GM12878 (cell line): ENCODE measurements around the gene PRKG1. TPM values are rescaled to one million over a fixed set of nuclear protein-coding genes. Genes with fewer than 3 reads are reported as not detected.

ENCODE experiments used
- ATAC-seq: fragments of 200-7000 bp; cut with Tn5 transposase; 3 replicates; pipeline ENCODE4 v1.9.1; 2020; ENCODE audit warnings: mild to moderate bottlenecking, moderate library complexity
- BruUV-seq: library from RNA; stranded (reverse); fragments of 400-500 nt; replicated peaks from 2 replicates; lab custom pipeline; 2021; lab: Mats Ljungman, UMichigan
- CTCF ChIA-PET: fragments of 300-600 bp; sonication (Branson Sonifier 250); formaldehyde crosslinking; extraction: SDS; loops from one replicate; lab custom pipeline; 2021; ENCODE audit warnings: inconsistent platforms; lab: Yijun Ruan, JAX
- POLR2A ChIA-PET: fragments of 350-600 bp; formaldehyde crosslinking; extraction: SDS; loops from one replicate; lab custom pipeline; 2021; ENCODE audit warnings: inconsistent platforms; lab: Charles Lee
- RAD21 ChIA-PET: fragments of 300-600 bp; sonication (Branson Sonifier 250); formaldehyde crosslinking; loops from one replicate; lab custom pipeline; 2023; ENCODE audit warnings: antibody characterized with exemption; ENCODE audit not compliant: unreplicated experiment; lab: Charles Lee
- SMC1A ChIA-PET: fragments of 300-600 bp; sonication (Branson Sonifier 250); formaldehyde crosslinking; loops from one replicate; lab custom pipeline; 2023; ENCODE audit not compliant: unreplicated experiment, uncharacterized antibody; lab: Charles Lee
- DNase-seq: peaks from one replicate; pipeline ENCODE4 v3.0.0-alpha.2; 2011; ENCODE audit warnings: low read depth, low spot score
- FAIRE-seq: peaks from 3 replicates; lab custom pipeline; 2011; peaks lifted over from hg19 to GRCh38; lab: Jason Lieb, UNC
- H2AFZ ChIP-seq: 2 replicates; pipeline ENCODE4 v1.6.0; 2011; ENCODE audit warnings: low read depth, low read length, control low read depth; ENCODE audit not compliant: control insufficient read depth
- H3K27ac ChIP-seq: 2 replicates; pipeline ENCODE4 v1.5.1; 2011; ENCODE audit warnings: control low read depth; ENCODE audit not compliant: control insufficient read depth, insufficient read depth
- H3K27me3 ChIP-seq, 2 experiments: replicated peaks in 1 of 2; 2 replicates each; pipeline versions ENCODE4 v1.6.0 to v1.6.1; 2011; ENCODE audit warnings: low read length in 1 of 2; ENCODE audit not compliant: control insufficient read depth in 2 of 2, insufficient read depth in 2 of 2
- H3K36me3 ChIP-seq, 2 experiments: 2 replicates each; pipeline ENCODE4 v1.5.1; 2011; ENCODE audit warnings: low read length in 1 of 2; ENCODE audit not compliant: control insufficient read depth in 2 of 2, insufficient read depth in 2 of 2
- H3K4me1 ChIP-seq: 2 replicates; pipeline ENCODE4 v1.6.1; 2011; ENCODE audit warnings: mild to moderate bottlenecking, low read length, moderate library complexity, mixed read lengths; ENCODE audit not compliant: control insufficient read depth, insufficient read depth
- H3K4me2 ChIP-seq: 2 replicates; pipeline ENCODE4 v1.6.0; 2011; ENCODE audit warnings: control low read depth; ENCODE audit not compliant: control insufficient read depth, insufficient read depth
- H3K4me3 ChIP-seq: fragments of 200-600 bp; sonication (generic); 2 replicates; pipeline ENCODE4 v1.5.1; 2016
- H3K79me2 ChIP-seq: 2 replicates; pipeline ENCODE4 v1.6.0; 2011; ENCODE audit warnings: low read length; ENCODE audit not compliant: control insufficient read depth, insufficient read depth
- H3K9ac ChIP-seq: 2 replicates; pipeline ENCODE4 v1.8.0; 2011; ENCODE audit warnings: low read length, control low read depth, mixed read lengths; ENCODE audit not compliant: control insufficient read depth, insufficient read depth
- H3K9me3 ChIP-seq: replicated peaks from 3 replicates; pipeline ENCODE4 v1.5.1; 2011; ENCODE audit warnings: mild to moderate bottlenecking, low read length; ENCODE audit not compliant: control insufficient read depth, insufficient read depth
- H4K20me1 ChIP-seq: 2 replicates; pipeline ENCODE4 v1.6.0; 2011; ENCODE audit not compliant: control insufficient read depth, insufficient read depth
- ATF7 ChIP-seq: fragments of 450-650 bp; IDR thresholded peaks from 2 replicates; pipeline ENCODE4 v1.6.1; 2016; ENCODE audit warnings: low read depth, mild to moderate bottlenecking
- BACH1 ChIP-seq: fragments of 450-650 bp; IDR thresholded peaks from 2 replicates; pipeline ENCODE4 v1.6.1; 2017; ENCODE audit warnings: mild to moderate bottlenecking, borderline replicate concordance
- CBX3 ChIP-seq: fragments of 200-600 bp; sonication (generic); IDR thresholded peaks from 2 replicates; pipeline ENCODE4 v1.6.1; 2016; ENCODE audit warnings: low read depth, borderline replicate concordance
- GABPA ChIP-seq: IDR thresholded peaks from 2 replicates; pipeline ENCODE4 v1.6.1; 2014; ENCODE audit warnings: antibody characterized with exemption, low read depth, mild to moderate bottlenecking, inconsistent platforms
- LARP7 ChIP-seq: fragments of 450-650 bp; IDR thresholded peaks from 2 replicates; pipeline ENCODE4 v1.6.1; 2017; ENCODE audit warnings: mild to moderate bottlenecking
- MEF2A ChIP-seq: IDR thresholded peaks from 2 replicates; pipeline ENCODE4 v1.6.1; 2011; ENCODE audit warnings: low read depth, mild to moderate bottlenecking, low read length, moderate library complexity; ENCODE audit not compliant: insufficient read depth
- MEF2B ChIP-seq: fragments of 450-650 bp; IDR thresholded peaks from 2 replicates; pipeline ENCODE4 v1.6.1; 2018; ENCODE audit warnings: mild to moderate bottlenecking, moderate library complexity; ENCODE audit not compliant: partially characterized antibody, poor library complexity, severe bottlenecking
- MTA3 ChIP-seq: IDR thresholded peaks from 2 replicates; pipeline ENCODE4 v1.6.1; 2012; ENCODE audit warnings: low read length, inconsistent platforms, borderline replicate concordance
- POLR2AphosphoS2 ChIP-seq: IDR thresholded peaks from 2 replicates; pipeline ENCODE4 v1.6.1; 2011; ENCODE audit warnings: low read depth, mild to moderate bottlenecking, low read length, improper control_type of control experiment, moderate library complexity
- RCOR1 ChIP-seq: conservative IDR thresholded peaks from 2 replicates; pipeline ENCODE4 v1.6.1; 2012; ENCODE audit warnings: low read depth, low read length, improper control_type of control experiment
- RFX5 ChIP-seq: IDR thresholded peaks from 2 replicates; pipeline ENCODE4 v1.6.1; 2011; ENCODE audit warnings: low read depth, low read length, improper control_type of control experiment
- SPI1 ChIP-seq: IDR thresholded peaks from 2 replicates; pipeline ENCODE4 v1.6.1; 2011; ENCODE audit warnings: low read depth, mild to moderate bottlenecking, low read length, moderate library complexity, borderline replicate concordance; ENCODE audit not compliant: insufficient read depth
- STAT1 ChIP-seq: fragments of 450-650 bp; conservative IDR thresholded peaks from 2 replicates; pipeline ENCODE4 v1.6.1; 2014; ENCODE audit warnings: antibody characterized with exemption, mild to moderate bottlenecking
- WGBS: methylation state at CpG from one replicate; pipeline ENCODE4 v1.1.6; 2016; ENCODE audit warnings: low lambda C conversion rate; ENCODE audit not compliant: insufficient replicate concordance, insufficient coverage; ENCODE audit errors: missing lambda C conversion rate; 5-methylcytosine and 5-hydroxymethylcytosine counted together
- in situ Hi-C: fragments of 300-500 bp; cut with MboI; formaldehyde crosslinking; loops from 9 replicates; pipeline ENCODE4 v1.14.3; 2018; ENCODE audit warnings: mixed read lengths
- intact Hi-C: fragments of 100-400 bp; cut with micrococcal nuclease; formaldehyde crosslinking; loops from one replicate; pipeline ENCODE4 v1.14.2; 2022; ENCODE audit not compliant: unreplicated experiment
- polyA plus RNA-seq, 11 experiments: library from polyadenylated mRNA; depleted of rRNA in 4 of 11; unstranded in 6 of 11; stranded (reverse) in 5 of 11; fragments of >200 nt; fragmentation: Nextera tagmentation in 4 of 11; fragmentation: Illumina TruSeq in 1 of 11; extraction: Ambion mirVana in 4 of 11; extraction: Trizol in 1 of 11; gene quantifications; 1 replicate in 1 of 11; 2 replicates in 10 of 11; pipeline versions ENCODE4 v1.2.1 to v1.2.3, GENCODE V29; 2011 to 2016; ENCODE audit warnings: inconsistent platforms in 2 of 11, missing spikeins in 2 of 11, low read depth in 1 of 11
- total RNA-seq, 4 experiments: library from RNA; depleted of rRNA in 3 of 4; stranded (reverse); fragments of >200 nt in 3 of 4; fragmentation: Illumina TruSeq in 1 of 4; extraction: Trizol in 1 of 4; gene quantifications; 2 replicates each; pipeline versions ENCODE4 v1.2.1 to v1.2.3, GENCODE V29; 2013 to 2021
- TF ChIP-seq, protein P1 (sequence below): fragments of 450-650 bp; IDR thresholded peaks from 2 replicates; pipeline ENCODE4 v1.6.1; 2017; ENCODE audit warnings: mild to moderate bottlenecking
- TF ChIP-seq, protein P2 (sequence below): fragments of 450-650 bp; formaldehyde crosslinking; IDR thresholded peaks from 2 replicates; pipeline ENCODE4 v1.4.0; 2022; ENCODE audit warnings: mild to moderate bottlenecking, moderate library complexity
- TF ChIP-seq, protein P3 (sequence below): fragments of 450-650 bp; conservative IDR thresholded peaks from 2 replicates; pipeline ENCODE4 v1.6.1; 2017; ENCODE audit warnings: mild to moderate bottlenecking, moderate library complexity
- TF ChIP-seq, protein P4 (sequence below): fragments of 450-650 bp; IDR thresholded peaks from 2 replicates; pipeline ENCODE4 v1.6.1; 2014; ENCODE audit warnings: mild to moderate bottlenecking

PRKG1 gene
- total and polyA plus RNA-seq, 10 of the 15 experiments (the other 5 are each of a cell fraction or from before 2014, with no cell fraction given): 0.04 to 0.05 TPM; not detected in 8

DNA sequence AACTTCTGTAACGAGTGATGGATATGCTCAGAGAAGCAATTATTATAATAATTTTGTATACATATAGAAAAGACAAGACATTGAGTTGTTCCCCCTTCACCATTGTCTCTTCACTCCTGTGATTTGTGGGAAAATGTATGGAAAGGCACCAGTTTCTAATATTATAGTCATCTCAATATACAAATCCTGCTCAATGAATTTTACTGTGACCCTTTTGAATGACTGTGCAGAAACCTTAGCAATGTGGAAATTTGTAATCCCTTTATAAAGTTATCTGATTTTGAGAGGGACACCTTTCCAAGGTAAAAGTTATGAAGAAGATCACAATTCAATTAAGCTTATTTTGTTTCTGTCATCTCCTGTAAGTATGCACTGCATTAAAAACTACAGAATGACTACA lies 1165.5 kb downstream of the PRKG1 start:
- Histone ChIP-seq H4K20me1 (no peaks in the 10 kb centered on the region), H3K27ac (no peak overlapping the region), H3K9ac (no peak overlapping the region), H3K9me3 (no peaks in the 10 kb centered on the region), H3K79me2 (no peaks in the 10 kb centered on the region), H3K36me3 (no peaks in the 10 kb centered on the region), H2AFZ (no peak overlapping the region), H3K4me2 (no peak overlapping the region), H3K4me3 (no peak overlapping the region), H3K27me3 (no peaks in the 10 kb centered on the region), H3K4me1 (no peaks in the 10 kb centered on the region)
- ChIA-PET RAD21 (no interaction called here), SMC1A (no interaction called here), POLR2A (no interaction called here), CTCF (no interaction called here)
- 0% methylated on average over 1 of the region's 1 CpG for WGBS
- FAIRE-seq (no peak), DNase-seq (no peak), ATAC-seq (no peak)
- intact Hi-C loops: no loop called here
- in situ Hi-C loops: no loop called here
- BruUV-seq: no TSS peak
- TF ChIP-seq STAT1: no peak
- TF ChIP-seq, protein P1, sequence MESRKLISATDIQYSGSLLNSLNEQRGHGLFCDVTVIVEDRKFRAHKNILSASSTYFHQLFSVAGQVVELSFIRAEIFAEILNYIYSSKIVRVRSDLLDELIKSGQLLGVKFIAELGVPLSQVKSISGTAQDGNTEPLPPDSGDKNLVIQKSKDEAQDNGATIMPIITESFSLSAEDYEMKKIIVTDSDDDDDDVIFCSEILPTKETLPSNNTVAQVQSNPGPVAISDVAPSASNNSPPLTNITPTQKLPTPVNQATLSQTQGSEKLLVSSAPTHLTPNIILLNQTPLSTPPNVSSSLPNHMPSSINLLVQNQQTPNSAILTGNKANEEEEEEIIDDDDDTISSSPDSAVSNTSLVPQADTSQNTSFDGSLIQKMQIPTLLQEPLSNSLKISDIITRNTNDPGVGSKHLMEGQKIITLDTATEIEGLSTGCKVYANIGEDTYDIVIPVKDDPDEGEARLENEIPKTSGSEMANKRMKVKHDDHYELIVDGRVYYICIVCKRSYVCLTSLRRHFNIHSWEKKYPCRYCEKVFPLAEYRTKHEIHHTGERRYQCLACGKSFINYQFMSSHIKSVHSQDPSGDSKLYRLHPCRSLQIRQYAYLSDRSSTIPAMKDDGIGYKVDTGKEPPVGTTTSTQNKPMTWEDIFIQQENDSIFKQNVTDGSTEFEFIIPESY: no peak
- TF ChIP-seq MTA3: no peak
- no peak for TF ChIP-seq ATF7
- TF ChIP-seq SPI1: no peak
- no peak for TF ChIP-seq MEF2B
- TF ChIP-seq RCOR1: no peak
- TF ChIP-seq, protein P2, sequence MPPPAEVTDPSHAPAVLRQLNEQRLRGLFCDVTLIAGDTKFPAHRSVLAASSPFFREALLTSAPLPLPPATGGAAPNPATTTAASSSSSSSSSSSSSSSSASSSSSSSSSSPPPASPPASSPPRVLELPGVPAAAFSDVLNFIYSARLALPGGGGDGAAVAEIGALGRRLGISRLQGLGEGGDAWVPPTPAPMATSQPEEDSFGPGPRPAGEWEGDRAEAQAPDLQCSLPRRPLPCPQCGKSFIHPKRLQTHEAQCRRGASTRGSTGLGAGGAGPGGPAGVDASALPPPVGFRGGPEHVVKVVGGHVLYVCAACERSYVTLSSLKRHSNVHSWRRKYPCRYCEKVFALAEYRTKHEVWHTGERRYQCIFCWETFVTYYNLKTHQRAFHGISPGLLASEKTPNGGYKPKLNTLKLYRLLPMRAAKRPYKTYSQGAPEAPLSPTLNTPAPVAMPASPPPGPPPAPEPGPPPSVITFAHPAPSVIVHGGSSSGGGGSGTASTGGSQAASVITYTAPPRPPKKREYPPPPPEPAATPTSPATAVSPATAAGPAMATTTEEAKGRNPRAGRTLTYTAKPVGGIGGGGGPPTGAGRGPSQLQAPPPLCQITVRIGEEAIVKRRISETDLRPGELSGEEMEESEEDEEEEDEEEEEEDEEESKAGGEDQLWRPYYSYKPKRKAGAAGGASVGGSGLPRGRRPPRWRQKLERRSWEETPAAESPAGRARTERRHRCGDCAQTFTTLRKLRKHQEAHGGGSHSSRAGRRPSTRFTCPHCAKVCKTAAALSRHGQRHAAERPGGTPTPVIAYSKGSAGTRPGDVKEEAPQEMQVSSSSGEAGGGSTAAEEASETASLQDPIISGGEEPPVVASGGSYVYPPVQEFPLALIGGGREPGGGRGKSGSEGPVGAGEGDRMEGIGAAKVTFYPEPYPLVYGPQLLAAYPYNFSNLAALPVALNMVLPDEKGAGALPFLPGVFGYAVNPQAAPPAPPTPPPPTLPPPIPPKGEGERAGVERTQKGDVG (CRISPR knock-in tag): no peak
- no peak for TF ChIP-seq RFX5
- no peak for TF ChIP-seq LARP7
- no peak for TF ChIP-seq POLR2AphosphoS2
- TF ChIP-seq GABPA: no peak
- TF ChIP-seq BACH1: no peak
- TF ChIP-seq, protein P3, sequence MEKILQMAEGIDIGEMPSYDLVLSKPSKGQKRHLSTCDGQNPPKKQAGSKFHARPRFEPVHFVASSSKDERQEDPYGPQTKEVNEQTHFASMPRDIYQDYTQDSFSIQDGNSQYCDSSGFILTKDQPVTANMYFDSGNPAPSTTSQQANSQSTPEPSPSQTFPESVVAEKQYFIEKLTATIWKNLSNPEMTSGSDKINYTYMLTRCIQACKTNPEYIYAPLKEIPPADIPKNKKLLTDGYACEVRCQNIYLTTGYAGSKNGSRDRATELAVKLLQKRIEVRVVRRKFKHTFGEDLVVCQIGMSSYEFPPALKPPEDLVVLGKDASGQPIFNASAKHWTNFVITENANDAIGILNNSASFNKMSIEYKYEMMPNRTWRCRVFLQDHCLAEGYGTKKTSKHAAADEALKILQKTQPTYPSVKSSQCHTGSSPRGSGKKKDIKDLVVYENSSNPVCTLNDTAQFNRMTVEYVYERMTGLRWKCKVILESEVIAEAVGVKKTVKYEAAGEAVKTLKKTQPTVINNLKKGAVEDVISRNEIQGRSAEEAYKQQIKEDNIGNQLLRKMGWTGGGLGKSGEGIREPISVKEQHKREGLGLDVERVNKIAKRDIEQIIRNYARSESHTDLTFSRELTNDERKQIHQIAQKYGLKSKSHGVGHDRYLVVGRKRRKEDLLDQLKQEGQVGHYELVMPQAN: no peak
- TF ChIP-seq MEF2A: no peak
- TF ChIP-seq CBX3: no peak
- TF ChIP-seq, protein P4, sequence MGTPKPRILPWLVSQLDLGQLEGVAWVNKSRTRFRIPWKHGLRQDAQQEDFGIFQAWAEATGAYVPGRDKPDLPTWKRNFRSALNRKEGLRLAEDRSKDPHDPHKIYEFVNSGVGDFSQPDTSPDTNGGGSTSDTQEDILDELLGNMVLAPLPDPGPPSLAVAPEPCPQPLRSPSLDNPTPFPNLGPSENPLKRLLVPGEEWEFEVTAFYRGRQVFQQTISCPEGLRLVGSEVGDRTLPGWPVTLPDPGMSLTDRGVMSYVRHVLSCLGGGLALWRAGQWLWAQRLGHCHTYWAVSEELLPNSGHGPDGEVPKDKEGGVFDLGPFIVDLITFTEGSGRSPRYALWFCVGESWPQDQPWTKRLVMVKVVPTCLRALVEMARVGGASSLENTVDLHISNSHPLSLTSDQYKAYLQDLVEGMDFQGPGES: no peak
